Hypothalamus (tissue), 51 donors: ENCODE results near the gene INPP5A.
A peak's percentile ranks its signal among the peaks of the same experiment; 100 is the strongest.

Experiments
- DNase-seq, 51 donors: peaks; one replicate each; lab custom pipeline; 2025; lab: John Stamatoyannopoulos, UW

INPP5A gene

DNA sequence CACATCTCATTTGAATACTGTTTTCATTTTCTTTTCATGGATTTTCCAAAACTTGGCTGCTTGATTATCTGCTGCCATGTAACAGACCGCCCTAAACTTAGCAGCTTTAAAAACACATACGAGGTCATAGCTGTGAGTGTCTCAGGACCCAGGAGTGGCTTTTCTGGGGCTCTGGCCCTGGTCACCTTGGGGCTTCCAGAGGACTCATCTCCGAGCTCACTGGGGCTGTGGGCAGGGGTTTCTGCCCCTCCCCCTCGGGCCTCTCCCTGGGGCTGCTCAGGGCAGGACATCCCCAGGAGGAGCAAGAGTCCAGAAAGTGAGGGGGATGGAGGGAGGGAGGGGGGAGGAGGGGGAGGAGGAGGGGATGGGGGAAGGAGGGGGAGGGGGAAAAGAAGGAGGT lies 171.3 kb downstream of the INPP5A start:
- DNase-seq, result no peak

DNA sequence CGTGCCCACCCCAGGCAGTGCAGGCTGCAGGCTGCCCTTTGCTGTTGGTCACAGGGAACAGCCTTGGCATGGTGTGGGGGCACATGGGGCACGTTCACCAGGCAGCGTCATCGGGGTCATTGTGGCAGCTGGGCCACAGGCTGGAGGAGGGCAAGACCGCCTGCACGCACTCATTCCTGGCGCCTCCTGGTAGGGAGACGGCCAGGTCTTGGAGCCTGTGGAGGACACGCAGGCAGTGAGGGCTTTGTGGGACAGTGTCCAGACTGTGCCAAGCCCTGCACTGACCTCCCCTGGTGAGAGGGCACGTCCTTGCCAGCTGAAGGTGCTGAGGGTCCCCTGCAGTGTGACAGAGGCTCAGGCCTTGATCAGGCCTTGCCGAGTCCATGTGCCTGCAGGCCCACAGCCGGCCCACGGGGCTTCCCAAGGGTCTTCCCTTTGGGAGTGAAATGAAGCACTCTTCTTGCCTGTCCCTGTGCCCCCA lies 171.9 kb downstream of the INPP5A start:
- DNase-seq, result no peak

GRCh38 chr10:132710036-132710686 lies 172.6 kb downstream of the INPP5A start:
- DNase-seq, result no peak

GRCh38 chr10:132710746-132711612 lies 173.4 kb downstream of the INPP5A start:
- no peak for DNase-seq

- no peak for DNase-seq
Measured at GRCh38 chr10:132711613-132712121, 174.1 kb downstream of the INPP5A start.

DNA sequence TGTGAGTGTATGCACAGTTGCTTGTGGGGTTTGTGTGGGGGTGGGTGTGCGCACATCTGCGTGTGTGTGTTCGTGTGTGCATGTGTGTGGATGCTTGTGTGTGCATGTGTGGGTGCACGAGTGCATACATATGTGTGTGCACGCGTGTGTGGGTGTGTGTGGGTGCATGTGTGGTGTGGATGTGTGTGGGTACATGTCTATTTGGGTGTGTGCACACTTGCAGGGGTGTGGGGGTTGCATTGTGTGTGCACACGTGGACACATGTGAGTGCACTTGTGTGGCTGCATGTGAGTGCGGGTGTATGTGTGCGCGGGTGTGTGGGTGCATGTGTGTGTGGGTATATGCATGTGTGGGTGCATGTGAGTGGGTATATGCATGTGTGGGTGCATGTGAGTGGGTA lies 174.7 kb downstream of the INPP5A start:
- no peak for DNase-seq

GRCh38 chr10:132712743-132713142 lies 175.2 kb downstream of the INPP5A start:
- no peak for DNase-seq

- peak in 15 of 51 donors; percentile 37 to 92 (median 61) for DNase-seq
Measured at GRCh38 chr10:132713421-132714095, 176.0 kb downstream of the INPP5A start.

DNA sequence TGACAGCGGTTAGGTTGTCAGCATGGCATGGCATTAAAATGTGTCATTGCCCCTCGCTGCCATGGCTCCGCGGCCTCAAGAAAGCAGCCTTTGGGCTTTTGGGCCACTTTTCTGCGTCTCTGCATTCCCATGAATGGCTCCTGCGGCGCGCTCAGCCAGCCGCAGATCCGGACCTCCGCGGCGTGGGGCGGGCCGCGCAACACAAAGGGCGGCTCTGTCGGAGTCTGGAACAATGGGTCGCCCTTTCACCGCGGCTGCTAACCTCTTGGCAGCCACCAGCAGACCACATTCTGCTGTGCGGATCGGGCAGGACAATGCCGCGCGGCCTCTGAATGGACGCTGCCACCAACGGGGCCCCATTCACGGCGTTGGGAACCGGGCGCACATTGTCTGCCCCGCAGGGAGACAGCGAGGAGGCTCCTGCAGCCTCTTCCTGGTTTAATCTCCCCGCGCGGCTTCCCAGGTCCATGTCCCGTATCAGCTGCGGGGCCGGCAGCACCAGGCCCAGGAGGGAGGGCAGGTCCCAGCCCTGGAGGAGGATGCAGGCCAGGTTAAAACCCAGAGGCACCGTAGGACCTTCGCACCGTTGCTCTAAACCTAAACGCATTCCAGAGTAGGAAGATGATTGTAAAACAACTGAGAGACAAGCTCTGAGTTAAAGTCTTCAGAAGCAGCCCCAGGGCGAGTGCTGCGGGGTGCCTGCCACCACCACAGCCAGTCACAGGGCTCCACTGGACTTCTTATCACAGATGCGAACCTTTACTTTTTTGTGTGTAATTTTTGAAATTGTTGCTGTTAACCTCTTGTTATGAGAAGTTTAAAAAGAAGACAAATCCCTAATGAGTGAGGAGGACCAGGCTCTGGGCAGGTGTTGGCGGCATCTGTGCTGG lies 176.8 kb downstream of the INPP5A start:
- peak in 49 of 51 donors; percentile 33 to 96 (median 83) for DNase-seq

- peak in 14 of 51 donors; percentile 26 to 71 (median 40) for DNase-seq
Measured at GRCh38 chr10:132714986-132715775, 177.6 kb downstream of the INPP5A start.

- DNase-seq, result peak in 1 of 51 donors; percentile 33
Measured at GRCh38 chr10:132715776-132716680, 178.4 kb downstream of the INPP5A start.

DNA sequence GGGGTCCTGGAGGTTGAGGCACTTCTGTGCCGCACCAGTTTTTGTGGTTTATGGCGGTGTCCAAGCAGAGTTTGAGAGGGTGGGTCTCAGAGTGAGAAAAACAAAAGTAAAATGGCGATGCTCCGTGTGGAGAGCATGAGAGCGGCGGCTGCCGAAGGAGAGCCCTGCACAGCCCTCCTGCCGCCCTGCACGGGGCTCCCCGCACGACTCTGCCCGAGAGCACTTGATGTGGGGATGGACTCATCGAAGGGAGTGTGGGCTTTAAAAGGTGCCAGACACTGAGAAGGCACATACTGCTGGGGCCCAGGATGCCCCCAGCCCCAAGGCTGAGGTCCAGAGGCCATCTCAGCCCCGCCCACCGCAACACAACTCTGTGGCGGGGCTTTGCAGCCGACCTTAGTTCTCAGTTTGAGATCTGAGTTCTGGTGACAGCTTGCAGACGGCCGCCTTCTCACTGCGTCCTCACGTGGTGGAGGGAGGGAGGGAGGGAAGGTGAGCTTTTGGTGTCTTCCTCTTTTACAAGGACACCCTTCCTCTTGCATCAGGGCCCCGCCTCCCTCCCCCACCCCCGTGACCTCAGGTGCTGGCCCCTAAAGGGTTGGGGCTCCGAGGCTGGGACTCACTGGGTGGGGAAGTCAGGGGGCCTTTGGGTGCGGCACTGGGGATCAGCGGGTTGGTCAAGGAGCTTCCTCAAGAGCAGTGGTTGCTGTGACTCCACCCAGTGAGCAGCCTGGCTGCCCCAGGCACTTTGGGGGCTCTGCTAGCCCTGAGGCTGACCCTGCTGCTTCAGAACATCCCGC lies 179.3 kb downstream of the INPP5A start:
- DNase-seq, result no peak

- no peak for DNase-seq
Measured at GRCh38 chr10:132721725-132722124, 184.1 kb downstream of the INPP5A start.

DNA sequence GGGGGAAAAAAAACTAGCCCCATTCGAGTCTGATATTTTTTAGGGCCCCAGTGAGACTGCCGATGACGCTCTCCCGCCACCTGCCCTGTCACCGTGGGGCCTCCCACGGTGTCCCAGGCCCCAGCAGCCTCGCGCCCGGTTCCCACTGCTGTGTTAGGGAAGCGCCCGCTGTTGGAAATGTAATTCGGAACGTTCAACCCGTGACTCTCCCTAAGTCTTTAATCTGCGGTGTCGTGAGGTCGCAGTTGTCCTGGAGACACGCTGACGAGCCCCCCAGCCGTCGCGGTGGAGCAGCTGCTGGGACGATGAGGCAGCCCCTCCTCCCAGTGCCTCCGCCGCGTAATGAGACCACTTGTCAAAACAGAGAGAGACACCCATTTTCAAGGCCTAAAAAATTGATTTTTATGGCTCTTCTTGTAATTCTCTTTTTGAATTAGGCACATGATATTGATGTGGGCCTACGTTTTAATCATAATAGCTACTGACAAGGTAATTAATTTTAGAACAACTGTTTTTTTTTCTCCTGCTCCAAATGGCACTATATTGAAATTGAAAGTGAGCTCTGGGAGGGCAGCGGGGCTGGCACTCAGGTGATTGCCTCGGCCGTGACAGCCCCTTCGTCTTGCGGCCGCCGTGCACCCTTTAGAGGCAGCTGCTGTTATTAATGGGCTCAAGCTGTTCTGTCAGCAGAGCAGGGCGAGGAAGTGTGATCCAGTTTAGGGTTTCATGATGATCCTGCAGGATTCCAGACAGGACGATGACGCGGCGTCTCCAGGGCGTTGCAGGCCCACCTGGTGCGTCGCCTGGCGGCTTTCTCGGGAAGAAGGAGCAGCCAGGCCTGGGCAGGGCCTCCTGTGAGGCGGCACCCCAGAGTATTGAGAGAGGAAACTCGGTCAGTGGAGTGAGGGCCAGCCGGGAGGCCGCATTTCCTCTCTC lies 185.1 kb downstream of the INPP5A start:
- DNase-seq, result no peak

DNA sequence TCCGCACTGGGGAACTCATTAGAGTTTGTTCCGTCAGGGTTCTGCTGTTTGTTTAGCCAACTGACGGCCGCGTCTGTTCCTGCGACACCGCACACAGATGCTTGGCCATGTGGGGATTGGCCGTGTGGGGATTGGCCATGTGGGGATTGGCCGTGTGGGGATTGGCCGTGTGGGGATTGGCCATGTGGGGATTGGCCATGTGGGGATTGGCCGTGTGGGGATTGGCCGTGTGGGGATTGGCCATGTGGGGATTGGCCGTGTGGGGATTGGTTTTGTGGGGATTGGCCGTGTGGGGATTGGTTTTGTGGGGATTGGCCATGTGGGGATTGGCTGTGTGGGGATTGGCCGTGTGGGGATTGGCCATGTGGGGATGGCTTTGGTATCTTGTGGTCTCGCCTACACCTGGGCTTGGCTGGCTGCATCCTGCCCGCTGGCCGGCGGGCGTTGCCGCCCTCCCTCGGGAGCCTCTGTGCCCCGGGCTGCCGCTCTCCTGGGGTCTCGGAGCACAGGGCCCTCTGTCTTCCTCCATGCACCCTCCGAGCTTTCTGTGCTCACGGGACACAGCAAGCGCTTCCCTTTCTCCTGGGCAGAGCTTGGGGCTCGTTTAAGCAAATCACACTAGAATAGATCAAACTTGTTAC lies 185.9 kb downstream of the INPP5A start:
- DNase-seq, result no peak

- DNase-seq, result no peak
Measured at GRCh38 chr10:132724446-132724845, 186.9 kb downstream of the INPP5A start.
